OCI-M2 (cell line): ENCODE results near the gene CCDC167.
"Not testable (repeated sequence)": the region's sequence is repeated elsewhere in the genome, so short reads cannot be mapped to it uniquely, and the experiment has no call there.

Experiments
- DNase-seq: peaks from one replicate; lab custom pipeline; 2025; ENCODE audit not compliant: unreplicated experiment; lab: John Stamatoyannopoulos, UW

The CCDC167 gene

GRCh38 chr6:37512400-37513011, 12.8 kb upstream of the CCDC167 start:
- DNase-seq = no peak

GRCh38 chr6:37511910-37512399, 12.3 kb upstream of the CCDC167 start:
- DNase-seq = no peak

DNA sequence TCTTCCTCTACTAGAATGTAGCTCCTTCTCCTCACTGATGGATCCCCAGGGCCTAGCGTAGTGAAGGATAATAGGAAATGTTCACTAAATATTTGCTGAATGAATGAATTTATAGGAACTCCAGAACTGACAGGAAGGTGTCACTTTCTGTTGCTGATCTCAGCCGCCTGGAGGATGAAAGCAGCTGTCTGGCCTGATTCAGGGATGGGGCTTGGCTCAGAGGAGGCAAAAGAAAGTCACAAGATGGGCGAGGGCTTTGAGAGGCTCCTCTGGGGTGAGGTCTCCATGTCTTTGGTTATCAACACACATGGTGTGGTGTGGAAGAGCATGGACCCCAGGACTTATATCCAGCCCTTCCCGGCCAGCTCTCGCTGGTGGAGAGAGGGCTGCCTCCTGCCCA, 11.5 kb upstream of the CCDC167 start:
- no peak for DNase-seq

DNA sequence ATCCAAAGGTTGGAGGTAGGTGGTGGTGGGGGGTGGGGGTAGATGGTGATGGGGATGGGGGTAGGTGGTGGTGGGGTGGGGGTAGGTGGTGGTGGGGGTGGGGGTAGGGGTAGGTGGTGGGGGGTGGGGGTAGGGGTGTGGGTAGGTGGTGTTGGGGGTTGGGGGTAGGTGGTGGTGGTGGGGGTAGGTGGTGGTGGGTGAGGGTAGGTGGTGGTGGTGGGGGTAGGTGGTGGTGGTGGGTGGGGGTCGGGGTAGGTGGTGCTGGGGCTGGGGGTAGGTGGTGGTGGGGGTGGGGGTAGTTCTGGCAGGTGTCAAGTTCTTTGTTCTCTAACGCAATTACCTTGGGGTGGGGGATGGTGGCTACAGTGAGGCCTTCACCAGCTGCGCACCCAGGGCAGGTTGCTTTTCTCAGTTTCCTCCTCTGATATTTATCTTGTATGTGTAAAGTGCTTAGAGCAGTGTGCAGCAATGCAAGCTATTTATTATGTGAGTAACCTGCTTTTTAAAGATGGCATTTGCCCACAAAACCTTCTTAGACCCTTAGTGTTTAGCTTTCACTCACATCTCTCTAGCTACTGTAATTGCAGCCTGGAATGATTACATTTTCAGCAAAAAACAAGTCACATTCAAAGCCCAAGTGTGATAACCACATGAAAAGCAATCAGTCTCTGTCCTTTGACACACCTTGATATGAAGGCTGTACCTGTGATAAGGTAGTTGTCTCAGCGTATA, 8.2 kb upstream of the CCDC167 start:
- DNase-seq = no peak

- DNase-seq = no peak
These were observed 7.4 kb upstream of the CCDC167 start for GRCh38 chr6:37507077-37507476.

DNA sequence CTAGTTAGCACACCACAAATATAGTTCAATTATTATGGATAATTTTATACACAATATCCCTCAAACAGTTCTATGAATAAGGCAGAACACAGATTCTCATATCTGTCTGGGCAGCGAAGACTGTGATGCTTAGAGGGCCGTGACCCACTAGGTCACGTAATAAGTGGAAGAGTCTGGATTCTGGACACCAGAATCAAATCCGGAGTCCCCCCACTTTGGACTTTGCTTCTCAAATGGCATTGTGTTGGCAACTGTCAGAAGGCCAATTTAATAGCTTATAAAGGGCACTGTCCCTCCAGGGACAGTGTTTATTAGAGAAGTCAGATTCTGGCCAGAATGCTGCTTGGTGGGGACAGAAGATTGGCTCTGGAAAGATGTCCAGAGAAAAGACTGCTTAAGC, 6.8 kb upstream of the CCDC167 start:
- DNase-seq = no peak

GRCh38 chr6:37504024-37504423, 4.3 kb upstream of the CCDC167 start:
- DNase-seq = no peak

- DNase-seq = no peak
These were observed 3.7 kb upstream of the CCDC167 start for GRCh38 chr6:37503309-37503965.

DNA sequence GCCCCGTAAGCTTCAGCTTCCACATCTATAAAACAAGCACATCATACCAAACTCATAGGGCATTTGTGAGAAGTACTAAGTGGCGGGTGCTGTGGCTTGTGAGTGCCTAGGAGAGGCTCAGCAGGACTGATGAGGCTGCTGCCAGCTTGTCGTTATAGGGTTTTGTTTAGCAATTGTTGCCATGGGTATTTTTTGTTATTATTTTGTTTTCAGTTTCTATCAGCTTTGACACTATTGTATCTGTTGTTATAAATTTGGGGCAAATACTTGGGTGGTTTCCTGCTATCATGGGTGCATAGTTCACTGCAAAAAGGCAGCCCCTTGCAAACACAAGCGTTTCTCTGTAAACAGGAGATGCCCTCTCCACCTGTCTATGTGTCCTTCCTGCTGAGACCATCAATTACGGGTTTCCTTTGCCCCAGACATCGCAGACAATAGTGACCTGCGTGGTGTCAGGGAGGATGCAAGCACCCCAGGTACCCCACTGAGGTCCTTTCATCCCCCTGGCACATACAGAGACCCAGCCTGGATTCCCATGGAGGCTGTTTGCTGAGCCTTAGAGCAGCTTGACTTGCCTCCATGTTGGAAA, 3.1 kb upstream of the CCDC167 start:
- no peak for DNase-seq

- DNase-seq = no peak
These were observed 2.2 kb upstream of the CCDC167 start for GRCh38 chr6:37501632-37502491.

GRCh38 chr6:37500904-37501303, 1.2 kb upstream of the CCDC167 start:
- not testable (repeated sequence) for DNase-seq

GRCh38 chr6:37500294-37500608, 558 bp upstream of the CCDC167 start:
- DNase-seq = no peak

GRCh38 chr6:37496951-37497885, 2.5 kb downstream of the CCDC167 start:
- no peak for DNase-seq

DNA sequence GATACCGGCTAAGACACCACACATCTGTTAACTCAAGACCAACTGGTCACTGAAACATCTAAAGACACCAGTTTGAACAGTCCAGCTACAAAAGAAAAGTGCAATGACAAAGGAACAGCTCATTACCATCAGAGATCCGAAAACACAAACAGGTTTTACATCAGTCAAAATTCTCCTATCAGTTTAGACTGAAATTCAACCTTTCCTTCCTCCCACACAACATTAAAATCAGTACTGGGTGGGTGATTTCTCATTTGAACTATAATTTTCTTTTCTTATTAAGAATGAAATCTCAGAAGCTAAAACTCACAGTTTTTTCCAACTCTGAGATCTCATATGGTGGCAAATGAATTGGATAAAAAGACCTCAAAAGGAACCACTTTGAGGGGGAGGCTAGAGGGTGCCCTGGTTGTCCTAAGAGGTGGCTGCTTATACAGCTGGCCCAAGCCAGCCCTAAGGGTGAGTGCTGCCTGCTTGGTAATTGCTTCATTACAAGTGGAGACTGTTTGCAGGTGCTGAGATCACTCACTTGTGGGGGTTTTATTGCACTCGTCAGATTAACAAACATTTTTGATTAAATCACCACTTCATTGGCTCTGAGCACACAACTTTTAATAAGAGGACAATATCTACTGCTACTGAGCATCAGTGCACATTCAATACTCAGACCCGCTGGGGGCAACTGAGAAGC, 4.3 kb downstream of the CCDC167 start:
- DNase-seq = no peak

DNA sequence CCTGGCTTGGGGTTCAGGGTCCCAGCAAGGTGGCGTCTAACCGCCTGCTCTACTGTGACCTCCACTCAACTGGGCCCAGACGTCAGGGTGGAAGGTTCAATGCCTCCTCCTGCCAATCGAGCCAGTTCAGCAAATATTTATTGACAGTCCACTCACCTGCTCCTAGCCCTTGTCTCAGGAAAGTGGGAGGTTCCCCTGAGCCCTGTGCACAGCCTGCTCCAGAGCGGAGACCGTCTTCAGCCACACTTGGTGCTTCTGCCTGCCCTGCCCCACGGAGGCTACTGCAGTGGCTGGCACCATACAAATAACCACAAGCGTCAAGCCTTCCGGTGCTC, 6.1 kb downstream of the CCDC167 start:
- no peak for DNase-seq

DNA sequence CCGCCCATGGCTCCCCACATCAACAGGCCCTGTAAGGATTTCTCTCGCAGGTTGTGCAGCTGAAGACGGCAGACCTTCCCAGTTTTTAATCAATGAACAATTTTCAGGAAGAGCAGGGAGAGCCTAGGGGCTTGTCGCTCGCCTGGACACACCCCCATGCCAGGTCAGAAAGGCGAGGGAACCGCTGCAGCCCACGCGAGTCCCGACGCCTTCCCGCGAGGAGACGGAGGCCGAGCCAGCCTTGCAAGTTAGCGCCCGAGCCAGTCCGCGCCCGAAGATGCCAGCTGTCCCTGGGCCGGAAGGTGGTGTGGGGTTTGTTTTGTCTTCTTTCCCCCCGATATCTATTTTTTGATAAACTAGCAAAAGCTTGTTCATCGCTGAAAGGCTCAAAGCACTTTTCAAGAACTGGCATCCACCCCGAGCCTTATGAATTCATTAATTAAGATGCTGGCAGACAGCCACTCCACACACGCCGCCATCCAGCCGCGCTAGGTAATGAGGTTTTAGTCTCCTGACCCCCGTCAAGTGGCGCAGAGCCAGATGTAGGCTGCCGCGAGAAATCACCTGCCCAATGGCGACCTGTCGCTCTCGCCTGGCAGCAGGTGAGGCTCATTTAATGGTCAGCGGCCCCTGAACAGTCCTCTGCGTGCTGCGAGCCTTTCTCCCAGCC, 6.6 kb downstream of the CCDC167 start:
- no peak for DNase-seq

DNA sequence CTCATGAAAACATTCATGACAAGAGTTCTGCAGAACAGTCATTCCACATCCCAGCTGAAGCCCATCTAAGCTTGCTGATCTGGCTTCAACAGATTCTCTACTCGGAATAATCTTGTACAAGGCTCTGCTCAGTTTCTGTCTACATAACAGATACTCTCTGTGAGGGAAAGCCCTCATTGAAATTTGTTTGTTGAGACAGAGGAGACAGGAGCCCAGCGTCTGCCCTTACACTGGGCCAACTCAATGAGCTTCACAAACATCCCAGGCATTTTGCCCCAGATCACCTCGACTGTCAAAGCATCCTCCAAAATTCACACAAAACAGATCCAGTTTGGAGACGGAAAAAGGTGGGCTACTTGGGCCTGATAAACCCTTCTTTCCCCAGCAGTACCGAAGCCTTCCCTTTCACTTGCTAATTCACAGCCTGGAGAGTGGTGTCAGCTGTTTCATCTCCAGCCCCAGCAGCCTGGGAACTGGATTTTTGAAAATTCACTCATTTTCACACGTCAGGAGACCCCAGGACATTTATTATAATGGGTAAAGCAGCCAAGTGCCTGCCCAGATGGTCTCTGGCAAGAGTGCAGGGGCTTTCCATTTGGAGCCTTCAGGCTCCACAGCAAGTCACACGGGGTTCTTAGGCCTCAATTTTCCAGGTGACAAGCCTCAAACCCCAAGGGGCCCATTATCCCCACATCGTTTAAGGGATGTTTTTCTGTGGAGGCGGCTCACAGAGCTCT, 7.3 kb downstream of the CCDC167 start:
- no peak for DNase-seq

GRCh38 chr6:37491830-37492208, 7.9 kb downstream of the CCDC167 start:
- DNase-seq = no peak
